ENCODE results near the gene MACROD2. TPM values are rescaled to one million over a fixed set of nuclear protein-coding genes. Genes with fewer than 3 reads are reported as not detected.

The MACROD2 gene
- total RNA-seq, 2 donors from 2014 or later, result 8.0 to 19.4 TPM

GRCh38 chr20:14717134-14717999 is 722.1 kb downstream of the MACROD2 start:
- Histone ChIP-seq H3K27ac (no peak overlapping the region), H3K4me1 (replicated peaks) (no peaks in the 10 kb centered on the region), H3K27me3 (replicated peaks; ENCODE audit: insufficient read depth) (no peaks in the 10 kb centered on the region), H3K9me3 (no peaks in the 10 kb centered on the region), H3K4me3 (no peak overlapping the region), H3K36me3 (no peaks in the 10 kb centered on the region)
- no peak for DNase-seq (ENCODE audit: low spot score)
- 54% methylated on average over 6 of the region's 6 CpGs for WGBS
- TF ChIP-seq POLR2A (IDR thresholded peaks at IDR 0.05), result no peak
- no peak for TF ChIP-seq CTCF (IDR thresholded peaks at IDR 0.05)
- no peak for TF ChIP-seq POLR2AphosphoS5 (IDR thresholded peaks at IDR 0.05)
- intact Hi-C loops (cut with DNase I), result no loop called here

GRCh38 chr20:14720251-14720650 is 724.9 kb downstream of the MACROD2 start:
- WGBS, result 84% methylated on average over 4 of the region's 4 CpGs
- no peak for DNase-seq (ENCODE audit: low spot score)
- Histone ChIP-seq H3K27ac (no peak overlapping the region), H3K27me3 (replicated peaks; ENCODE audit: insufficient read depth) (no peaks in the 10 kb centered on the region), H3K4me3 (no peak overlapping the region), H3K4me1 (replicated peaks) (no peaks in the 10 kb centered on the region), H3K9me3 (no peaks in the 10 kb centered on the region), H3K36me3 (no peaks in the 10 kb centered on the region)
- intact Hi-C loops (cut with DNase I), result no loop called here
- TF ChIP-seq POLR2A (IDR thresholded peaks at IDR 0.05) (no peak), POLR2AphosphoS5 (IDR thresholded peaks at IDR 0.05) (no peak), CTCF (IDR thresholded peaks at IDR 0.05) (no peak)

GRCh38 chr20:14721926-14722452 is 726.7 kb downstream of the MACROD2 start:
- no peaks in the 10 kb centered on the region for H3K9me3 ChIP-seq
- no peak overlapping the region for H3K4me3 ChIP-seq
- H3K36me3 ChIP-seq, result no peaks in the 10 kb centered on the region
- H3K4me1 ChIP-seq (replicated peaks), result no peaks in the 10 kb centered on the region
- no peak for DNase-seq (ENCODE audit: low spot score)
- H3K27me3 ChIP-seq (replicated peaks; ENCODE audit: insufficient read depth), result no peaks in the 10 kb centered on the region
- no peak for TF ChIP-seq POLR2AphosphoS5 (IDR thresholded peaks at IDR 0.05)
- no peak for TF ChIP-seq POLR2A (IDR thresholded peaks at IDR 0.05)
- TF ChIP-seq CTCF (IDR thresholded peaks at IDR 0.05), result no peak
- WGBS, result 96% methylated on average over 1 of the region's 1 CpG
- intact Hi-C loops (cut with DNase I), result no loop called here
- no peak overlapping the region for H3K27ac ChIP-seq

GRCh38 chr20:14723614-14724013 is 728.3 kb downstream of the MACROD2 start:
- 97% methylated on average over 3 of the region's 3 CpGs for WGBS
- Histone ChIP-seq H3K36me3 (no peaks in the 10 kb centered on the region), H3K4me3 (no peak overlapping the region), H3K27ac (no peak overlapping the region), H3K27me3 (replicated peaks; ENCODE audit: insufficient read depth) (no peaks in the 10 kb centered on the region), H3K9me3 (no peaks in the 10 kb centered on the region), H3K4me1 (replicated peaks) (no peaks in the 10 kb centered on the region)
- DNase-seq (ENCODE audit: low spot score), result no peak
- intact Hi-C loops (cut with DNase I), result no loop called here
- TF ChIP-seq CTCF (IDR thresholded peaks at IDR 0.05) (no peak), POLR2A (IDR thresholded peaks at IDR 0.05) (no peak), POLR2AphosphoS5 (IDR thresholded peaks at IDR 0.05) (no peak)

- no peaks in the 10 kb centered on the region for H3K4me1 ChIP-seq (replicated peaks)
- WGBS, result 100% methylated on average over 1 of the region's 1 CpG
- H3K27me3 ChIP-seq (replicated peaks; ENCODE audit: insufficient read depth), result no peaks in the 10 kb centered on the region
- no peaks in the 10 kb centered on the region for H3K9me3 ChIP-seq
- DNase-seq (ENCODE audit: low spot score), result no peak
- no peak for TF ChIP-seq CTCF (IDR thresholded peaks at IDR 0.05)
- TF ChIP-seq POLR2A (IDR thresholded peaks at IDR 0.05), result no peak
- TF ChIP-seq POLR2AphosphoS5 (IDR thresholded peaks at IDR 0.05), result no peak
- no peak overlapping the region for H3K27ac ChIP-seq
- H3K4me3 ChIP-seq, result no peak overlapping the region
- no peaks in the 10 kb centered on the region for H3K36me3 ChIP-seq
- intact Hi-C loops (cut with DNase I), result no loop called here
These were observed 728.7 kb downstream of the MACROD2 start for GRCh38 chr20:14724036-14724435.
